ENCODE measurements around the gene TTLL5.
"Not testable (repeated sequence)": the region's sequence is repeated elsewhere in the genome, so short reads cannot be mapped to it uniquely, and the experiment has no call there.

The TTLL5 gene

GRCh38 chr14:75650253-75651058 is 10.6 kb upstream of the TTLL5 start:
- no peak for DNase-seq

- no peak for DNase-seq
Observed at GRCh38 chr14:75653563-75653962, 7.5 kb upstream of the TTLL5 start.

- peak; percentile 61 for DNase-seq
Observed at GRCh38 chr14:75654127-75654732, 6.8 kb upstream of the TTLL5 start.

GRCh38 chr14:75655235-75655634 is 5.8 kb upstream of the TTLL5 start:
- no peak for DNase-seq

GRCh38 chr14:75657331-75657730 is 3.7 kb upstream of the TTLL5 start:
- no peak for DNase-seq

GRCh38 chr14:75658957-75659356 is 2.1 kb upstream of the TTLL5 start:
- DNase-seq = no peak

GRCh38 chr14:75660238-75660629 is 812 bp upstream of the TTLL5 start:
- peak; percentile 6 for DNase-seq

GRCh38 chr14:75661499-75661814 is 411 bp downstream of the TTLL5 start:
- DNase-seq = no peak

GRCh38 chr14:75662966-75663365 is 1.9 kb downstream of the TTLL5 start:
- DNase-seq = no peak

- no peak for DNase-seq
Observed at GRCh38 chr14:75667099-75667765, 6.2 kb downstream of the TTLL5 start.

- no peak for DNase-seq
Observed at GRCh38 chr14:75672605-75673192, 11.7 kb downstream of the TTLL5 start.

- DNase-seq = no peak
Observed at GRCh38 chr14:75673345-75674035, 12.4 kb downstream of the TTLL5 start.

GRCh38 chr14:75675265-75675960 is 14.4 kb downstream of the TTLL5 start:
- DNase-seq = no peak

- no peak for DNase-seq
Observed at GRCh38 chr14:75685910-75686309, 24.9 kb downstream of the TTLL5 start.

GRCh38 chr14:75689012-75689411 is 28.0 kb downstream of the TTLL5 start:
- no peak for DNase-seq

- no peak for DNase-seq
Observed at GRCh38 chr14:75690010-75690409, 29.0 kb downstream of the TTLL5 start.

GRCh38 chr14:75695025-75695424 is 34.0 kb downstream of the TTLL5 start:
- not testable (repeated sequence) for DNase-seq

GRCh38 chr14:75697386-75697785 is 36.3 kb downstream of the TTLL5 start:
- no peak for DNase-seq

GRCh38 chr14:75697918-75698317 is 36.9 kb downstream of the TTLL5 start:
- no peak for DNase-seq

- no peak for DNase-seq
Observed at GRCh38 chr14:75699331-75699730, 38.3 kb downstream of the TTLL5 start.

- no peak for DNase-seq
Observed at GRCh38 chr14:75700295-75700694, 39.2 kb downstream of the TTLL5 start.

- DNase-seq = no peak
Observed at GRCh38 chr14:75702122-75702521, 41.1 kb downstream of the TTLL5 start.

Measured in KG1 (cell line).